Activated B cell treated with CpG ODN at 0.5 μM for 24 hours (primary cell): Measurements from ENCODE around the gene STAT4. TPM values are rescaled to one million over a fixed set of nuclear protein-coding genes. Genes with fewer than 3 reads are reported as not detected.

ENCODE experiments used
- ATAC-seq: fragments of 200-7000 bp; cut with Tn5 transposase; one replicate; pipeline ENCODE4 v1.10.0; 2021; ENCODE audit warnings: low read depth, mild to moderate bottlenecking, moderate library complexity
- CTCF ChIA-PET: fragments of 350-600 bp; sonication (Branson Sonifier 250); formaldehyde crosslinking; loops from one replicate; lab custom pipeline; 2021; ENCODE audit warnings: antibody characterized with exemption; lab: Charles Lee
- POLR2A ChIA-PET: fragments of 350-600 bp; sonication (Branson Sonifier 250); formaldehyde crosslinking; loops from one replicate; lab custom pipeline; 2021; ENCODE audit warnings: antibody characterized with exemption; lab: Charles Lee
- DNase-seq: peaks from one replicate; pipeline ENCODE4 v3.0.0; 2022
- H3K27ac Mint-ChIP-seq: one replicate; pipeline ENCODE4 v1.8.0; 2020; ENCODE audit warnings: mixed read lengths
- H3K27me3 Mint-ChIP-seq: one replicate; pipeline ENCODE4 v1.8.0; 2021; ENCODE audit warnings: mixed read lengths
- H3K36me3 Mint-ChIP-seq: one replicate; pipeline ENCODE4 v1.8.0; 2021; ENCODE audit warnings: low read depth, mixed read lengths
- H3K4me1 Mint-ChIP-seq: one replicate; pipeline ENCODE4 v1.8.0; 2021; ENCODE audit warnings: mixed read lengths
- H3K4me3 Mint-ChIP-seq: one replicate; pipeline ENCODE4 v1.8.0; 2020; ENCODE audit warnings: mild to moderate bottlenecking, mixed read lengths
- H3K9me3 Mint-ChIP-seq: one replicate; pipeline ENCODE4 v1.8.0; 2020; ENCODE audit warnings: mixed read lengths
- intact Hi-C: fragments of 100-400 bp; cut with micrococcal nuclease; formaldehyde crosslinking; loops from one replicate; pipeline ENCODE4 v1.15.1; 2024
- total RNA-seq: library from RNA; stranded (reverse); gene quantifications from 2 replicates; pipeline ENCODE4 v1.2.3, GENCODE V29; 2022
- TF ChIP-seq, protein P1 (sequence below): fragments of 200-600 bp; IDR thresholded peaks from one replicate; pipeline ENCODE4 v1.8.0; 2022; ENCODE audit warnings: antibody characterized with exemption, mild to moderate bottlenecking

The STAT4 gene
- total RNA-seq, 1 donor from 2014 or later = 16.5 TPM

DNA sequence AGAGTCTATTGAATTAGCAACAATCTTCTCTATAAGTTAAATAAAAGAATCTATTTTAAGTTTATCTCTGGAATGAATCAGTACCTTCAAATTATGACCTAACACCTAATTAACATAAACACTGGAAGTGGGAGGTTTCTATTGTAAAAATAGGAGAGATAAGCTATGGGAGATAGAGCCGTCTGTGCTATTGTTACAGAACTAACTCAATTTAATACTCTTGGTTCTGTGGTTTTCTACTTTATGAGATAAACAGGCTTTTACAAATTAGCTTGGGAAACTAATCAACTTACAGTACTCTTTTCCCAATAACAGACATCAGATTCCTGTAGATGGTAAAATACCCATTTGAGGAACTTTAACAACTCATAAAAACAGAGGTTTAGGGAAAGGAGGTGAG, 111.2 kb downstream of the STAT4 start:
- peaks cover 3% of the 10 kb centered on the region for H3K9me3 Mint-ChIP-seq
- no peak overlapping the region for H3K27ac Mint-ChIP-seq
- intact Hi-C loops = no loop called here
- TF ChIP-seq, protein P1, sequence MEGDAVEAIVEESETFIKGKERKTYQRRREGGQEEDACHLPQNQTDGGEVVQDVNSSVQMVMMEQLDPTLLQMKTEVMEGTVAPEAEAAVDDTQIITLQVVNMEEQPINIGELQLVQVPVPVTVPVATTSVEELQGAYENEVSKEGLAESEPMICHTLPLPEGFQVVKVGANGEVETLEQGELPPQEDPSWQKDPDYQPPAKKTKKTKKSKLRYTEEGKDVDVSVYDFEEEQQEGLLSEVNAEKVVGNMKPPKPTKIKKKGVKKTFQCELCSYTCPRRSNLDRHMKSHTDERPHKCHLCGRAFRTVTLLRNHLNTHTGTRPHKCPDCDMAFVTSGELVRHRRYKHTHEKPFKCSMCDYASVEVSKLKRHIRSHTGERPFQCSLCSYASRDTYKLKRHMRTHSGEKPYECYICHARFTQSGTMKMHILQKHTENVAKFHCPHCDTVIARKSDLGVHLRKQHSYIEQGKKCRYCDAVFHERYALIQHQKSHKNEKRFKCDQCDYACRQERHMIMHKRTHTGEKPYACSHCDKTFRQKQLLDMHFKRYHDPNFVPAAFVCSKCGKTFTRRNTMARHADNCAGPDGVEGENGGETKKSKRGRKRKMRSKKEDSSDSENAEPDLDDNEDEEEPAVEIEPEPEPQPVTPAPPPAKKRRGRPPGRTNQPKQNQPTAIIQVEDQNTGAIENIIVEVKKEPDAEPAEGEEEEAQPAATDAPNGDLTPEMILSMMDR = no peak
- H3K4me1 Mint-ChIP-seq = no peaks in the 10 kb centered on the region
- H3K36me3 Mint-ChIP-seq = no peaks in the 10 kb centered on the region
- DNase-seq = no peak
- peaks cover 2% of the 10 kb centered on the region for H3K27me3 Mint-ChIP-seq
- ChIA-PET POLR2A (no interaction called here), CTCF (interaction anchor here (0.8 to 1.0 kb wide), 2 partner anchors 10 to 13 kb away, joined by 3 read pairs; no protein-coding TSS in a partner anchor)
- no peak for ATAC-seq
- H3K4me3 Mint-ChIP-seq = no peak overlapping the region

DNA sequence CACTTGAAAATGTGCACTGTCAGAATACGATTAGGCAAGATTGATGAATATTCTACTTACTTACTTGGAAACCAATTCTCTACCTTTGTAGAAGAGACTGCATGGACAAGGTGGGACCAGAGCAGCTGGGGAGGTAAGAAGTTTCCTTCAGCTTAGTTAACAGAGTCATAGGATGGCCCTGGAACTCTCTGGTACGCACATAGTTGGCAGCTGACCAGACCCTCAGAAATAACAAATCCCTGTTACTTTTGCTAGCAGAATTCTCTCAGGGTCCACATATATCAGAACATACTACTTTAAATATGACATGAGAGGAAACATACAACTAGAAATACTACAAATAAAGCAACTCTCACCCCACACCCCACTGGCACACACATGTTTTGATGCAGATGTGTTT, 112.1 kb downstream of the STAT4 start:
- Mint-ChIP-seq H3K9me3 (no peaks in the 10 kb centered on the region), H3K4me3 (no peak overlapping the region), H3K27me3 (peaks cover 2% of the 10 kb centered on the region), H3K4me1 (no peaks in the 10 kb centered on the region), H3K27ac (no peak overlapping the region), H3K36me3 (no peaks in the 10 kb centered on the region)
- no peak for DNase-seq
- TF ChIP-seq, protein P1 = no peak
- ChIA-PET CTCF (interaction anchor here (1.0 kb wide), 1 partner anchor 13 kb away, joined by 3 read pairs; no protein-coding TSS in a partner anchor), POLR2A (interaction anchor here (0.5 kb wide), 1 partner anchor 10 kb away, joined by 3 read pairs; no protein-coding TSS in a partner anchor)
- no peak for ATAC-seq
- intact Hi-C loops = no loop called here

DNA sequence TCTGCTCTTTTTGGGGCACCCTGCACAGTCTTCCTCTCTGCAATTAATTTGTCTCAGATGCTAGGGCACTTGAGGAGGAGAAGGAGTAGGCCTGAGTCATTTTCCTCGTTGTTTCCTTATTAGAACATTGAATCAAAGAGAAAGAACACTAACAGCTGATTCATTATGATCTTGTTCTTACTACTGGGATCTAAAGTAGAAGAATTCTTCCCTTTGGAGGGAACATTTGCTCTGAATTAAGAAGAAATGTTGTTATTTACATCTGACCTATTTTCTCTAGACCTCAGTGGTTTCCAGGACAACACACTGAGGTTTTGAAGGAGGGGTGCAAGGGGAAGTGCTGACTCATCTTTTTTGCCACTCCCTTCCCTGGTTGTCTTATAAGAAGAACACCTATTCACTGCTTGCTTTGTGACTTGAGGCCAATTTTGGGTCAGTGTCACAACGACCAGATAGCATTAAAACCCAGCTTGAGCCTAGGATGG, 112.5 kb downstream of the STAT4 start:
- no peak overlapping the region for H3K4me3 Mint-ChIP-seq
- POLR2A ChIA-PET = no interaction called here

DNA sequence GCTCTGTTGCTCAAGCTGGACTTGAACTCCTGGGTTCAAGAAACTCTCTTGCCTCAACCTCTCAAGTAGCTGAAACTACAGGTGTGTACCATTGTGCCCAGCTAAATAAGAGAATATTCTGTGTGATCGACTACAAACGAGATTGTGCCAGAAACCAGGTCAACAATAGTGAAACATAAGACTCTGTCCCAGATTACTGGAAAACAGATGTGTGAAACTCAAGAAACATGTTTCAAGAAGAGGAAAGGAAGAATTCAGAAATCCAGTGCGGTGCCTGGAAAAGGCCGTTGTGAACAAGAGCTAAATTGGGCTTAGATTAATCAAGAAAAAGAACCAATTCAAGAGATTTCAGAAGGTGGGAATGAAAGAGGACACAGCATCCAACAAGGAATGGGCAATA, 113.4 kb downstream of the STAT4 start:
- H3K4me1 Mint-ChIP-seq = no peaks in the 10 kb centered on the region
- ATAC-seq = no peak
- POLR2A ChIA-PET = no interaction called here
- no peak for DNase-seq
- H3K27ac Mint-ChIP-seq = no peak overlapping the region
- intact Hi-C loops = no loop called here
- peaks cover 2% of the 10 kb centered on the region for H3K27me3 Mint-ChIP-seq
- H3K4me3 Mint-ChIP-seq = no peak overlapping the region
- CTCF ChIA-PET = interaction anchor here (1.1 kb wide), 1 partner anchor 14 kb away, joined by 4 read pairs; no protein-coding TSS in a partner anchor
- TF ChIP-seq, protein P1 = no peak
- H3K36me3 Mint-ChIP-seq = no peaks in the 10 kb centered on the region
- no peaks in the 10 kb centered on the region for H3K9me3 Mint-ChIP-seq

More for the DNA sequence above, 112.5 kb downstream of the STAT4 start:
- Mint-ChIP-seq H3K27me3 (peaks cover 2% of the 10 kb centered on the region), H3K27ac (no peak overlapping the region), H3K36me3 (no peaks in the 10 kb centered on the region), H3K9me3 (no peaks in the 10 kb centered on the region), H3K4me1 (no peaks in the 10 kb centered on the region)
- intact Hi-C loops = no loop called here
- DNase-seq (no peak), ATAC-seq (no peak)
- TF ChIP-seq, protein P1 = no peak
- CTCF ChIA-PET = interaction anchor here (1.1 kb wide), 1 partner anchor 14 kb away, joined by 4 read pairs; no protein-coding TSS in a partner anchor

DNA sequence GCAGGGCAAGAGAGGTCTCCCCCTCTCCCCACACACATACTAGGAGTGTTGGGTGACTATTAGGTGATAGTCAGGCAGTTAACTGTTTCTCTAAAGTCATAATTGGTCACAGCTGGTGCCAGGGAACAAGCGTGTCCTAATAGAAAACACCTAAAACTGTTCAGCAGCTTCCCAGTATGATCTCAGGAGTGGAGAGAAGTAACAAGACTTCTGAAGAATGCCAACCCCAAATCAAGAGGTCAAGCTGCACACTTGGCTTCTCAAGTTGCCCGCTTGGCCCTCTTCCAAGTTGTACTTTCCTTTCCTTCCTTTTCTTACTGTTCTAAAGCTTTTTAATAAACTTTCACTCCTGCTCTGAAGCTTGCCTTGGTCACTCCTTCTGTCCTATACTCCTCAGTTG, 114.4 kb downstream of the STAT4 start:
- ChIA-PET CTCF (interaction anchor here (1.8 kb wide), 1 partner anchor 186 kb away, joined by 5 read pairs; no protein-coding TSS in a partner anchor), POLR2A (no interaction called here)
- no peaks in the 10 kb centered on the region for H3K36me3 Mint-ChIP-seq
- no peaks in the 10 kb centered on the region for H3K27me3 Mint-ChIP-seq
- TF ChIP-seq, protein P1 = no peak
- no peaks in the 10 kb centered on the region for H3K4me1 Mint-ChIP-seq
- no peak for ATAC-seq
- H3K4me3 Mint-ChIP-seq = no peak overlapping the region
- intact Hi-C loops = no loop called here
- no peaks in the 10 kb centered on the region for H3K9me3 Mint-ChIP-seq
- H3K27ac Mint-ChIP-seq = no peak overlapping the region
- DNase-seq = no peak
